Lower leg skin (tissue), 4 donors: ENCODE measurements around the gene SOCS7. TPM values are rescaled to one million over a fixed set of nuclear protein-coding genes. Genes with fewer than 3 reads are reported as not detected.
A peak's percentile ranks its signal among the peaks of the same experiment; 100 is the strongest.

ENCODE experiments used
- DNase-seq, 2 donors: peaks; one replicate each; pipeline ENCODE4 v3.0.0-alpha.2; 2019; ENCODE audit warnings: low spot score in 2 of 2
- H3K4me3 ChIP-seq: fragments of 200-600 bp; sonication (generic); 2 replicates; pipeline ENCODE4 v1.5.1; 2017; ENCODE audit warnings: mild to moderate bottlenecking, low read depth; ENCODE audit not compliant: poor library complexity, severe bottlenecking
- POLR2A ChIP-seq, 2 donors: fragments of 450-650 bp; IDR thresholded peaks; one replicate each; pipeline ENCODE4 v1.6.1; 2016 to 2017; ENCODE audit warnings: antibody characterized with exemption in 2 of 2, mild to moderate bottlenecking in 1 of 2, moderate library complexity in 1 of 2
- WGBS, 2 donors: methylation state at CpG; one replicate each; pipeline ENCODE4 v1.1.5; 2018; 5-methylcytosine and 5-hydroxymethylcytosine counted together
- intact Hi-C: fragments of 100-400 bp; cut with DNase I; formaldehyde crosslinking; loops from one replicate; pipeline ENCODE4 v1.15.0; 2023; ENCODE audit warnings: low total_unique reads
- total RNA-seq, 4 donors: library from RNA; depleted of rRNA; stranded (reverse); fragments of >200 nt; gene quantifications; one replicate each; pipeline ENCODE4 v1.1.0, GENCODE V29; 2016
- TF ChIP-seq, protein P1 (sequence below), 3 donors: fragments of 450-650 bp; IDR thresholded peaks; one replicate each; pipeline ENCODE4 v1.5.1; 2016; ENCODE audit warnings: antibody characterized with exemption in 3 of 3, mild to moderate bottlenecking in 3 of 3, moderate library complexity in 2 of 3

Gene SOCS7
- total RNA-seq, 4 donors from 2014 or later = 14.5 to 19.9 (median 19.3) TPM

DNA sequence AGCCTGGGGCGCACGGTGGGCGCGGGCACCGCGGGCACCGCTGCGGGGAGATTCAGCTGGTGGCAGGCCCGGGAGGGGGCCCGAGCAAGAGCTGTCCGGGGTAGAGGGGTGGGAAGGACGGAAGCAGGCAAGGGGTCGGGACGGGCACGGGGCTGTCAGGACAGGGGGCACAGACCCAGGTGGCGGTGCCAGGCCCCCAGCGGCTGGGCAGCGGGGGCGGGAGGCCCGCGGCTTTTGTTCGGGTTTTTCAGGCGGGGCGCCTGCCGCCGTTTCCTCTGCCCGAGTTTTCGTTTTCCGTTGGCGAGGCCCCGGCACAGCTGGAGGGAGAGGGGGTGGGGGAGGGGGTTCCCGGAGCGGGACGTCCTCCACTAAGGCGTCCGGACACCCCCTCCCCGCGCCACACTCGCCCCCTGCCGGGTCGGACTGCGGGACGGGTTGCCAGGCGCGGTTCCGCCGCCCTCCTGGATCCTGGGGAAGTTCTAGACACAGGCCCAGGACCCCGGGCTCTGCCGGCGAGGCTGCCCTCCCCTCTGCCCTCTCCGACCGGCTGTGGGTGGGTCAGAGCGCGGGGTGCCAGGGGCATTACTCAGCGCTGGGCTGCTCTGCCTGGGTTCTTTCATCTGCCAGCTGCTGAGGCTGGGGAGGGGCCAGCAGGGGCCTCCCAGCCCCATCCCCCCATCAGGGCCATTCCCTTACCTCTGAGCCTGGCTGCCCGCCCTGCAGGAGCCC is 77.2 kb downstream of the SOCS7 start:
- intact Hi-C loops = loop anchor here (10.0 kb wide), 1 partner anchor 56 kb away; no protein-coding TSS in a partner anchor
- WGBS, 2 donors = 1 to 2% methylated on average over 8 to 33 of the region's 56 CpGs
- TF ChIP-seq, protein P1, sequence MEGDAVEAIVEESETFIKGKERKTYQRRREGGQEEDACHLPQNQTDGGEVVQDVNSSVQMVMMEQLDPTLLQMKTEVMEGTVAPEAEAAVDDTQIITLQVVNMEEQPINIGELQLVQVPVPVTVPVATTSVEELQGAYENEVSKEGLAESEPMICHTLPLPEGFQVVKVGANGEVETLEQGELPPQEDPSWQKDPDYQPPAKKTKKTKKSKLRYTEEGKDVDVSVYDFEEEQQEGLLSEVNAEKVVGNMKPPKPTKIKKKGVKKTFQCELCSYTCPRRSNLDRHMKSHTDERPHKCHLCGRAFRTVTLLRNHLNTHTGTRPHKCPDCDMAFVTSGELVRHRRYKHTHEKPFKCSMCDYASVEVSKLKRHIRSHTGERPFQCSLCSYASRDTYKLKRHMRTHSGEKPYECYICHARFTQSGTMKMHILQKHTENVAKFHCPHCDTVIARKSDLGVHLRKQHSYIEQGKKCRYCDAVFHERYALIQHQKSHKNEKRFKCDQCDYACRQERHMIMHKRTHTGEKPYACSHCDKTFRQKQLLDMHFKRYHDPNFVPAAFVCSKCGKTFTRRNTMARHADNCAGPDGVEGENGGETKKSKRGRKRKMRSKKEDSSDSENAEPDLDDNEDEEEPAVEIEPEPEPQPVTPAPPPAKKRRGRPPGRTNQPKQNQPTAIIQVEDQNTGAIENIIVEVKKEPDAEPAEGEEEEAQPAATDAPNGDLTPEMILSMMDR (IDR thresholded peaks at IDR 0.05) = no peak
- TF ChIP-seq POLR2A (IDR thresholded peaks at IDR 0.05) = no peak
- DNase-seq = peak in 1 of 2 donors; percentile 90
- H3K4me3 ChIP-seq = peak overlapping the region; percentile 65

DNA sequence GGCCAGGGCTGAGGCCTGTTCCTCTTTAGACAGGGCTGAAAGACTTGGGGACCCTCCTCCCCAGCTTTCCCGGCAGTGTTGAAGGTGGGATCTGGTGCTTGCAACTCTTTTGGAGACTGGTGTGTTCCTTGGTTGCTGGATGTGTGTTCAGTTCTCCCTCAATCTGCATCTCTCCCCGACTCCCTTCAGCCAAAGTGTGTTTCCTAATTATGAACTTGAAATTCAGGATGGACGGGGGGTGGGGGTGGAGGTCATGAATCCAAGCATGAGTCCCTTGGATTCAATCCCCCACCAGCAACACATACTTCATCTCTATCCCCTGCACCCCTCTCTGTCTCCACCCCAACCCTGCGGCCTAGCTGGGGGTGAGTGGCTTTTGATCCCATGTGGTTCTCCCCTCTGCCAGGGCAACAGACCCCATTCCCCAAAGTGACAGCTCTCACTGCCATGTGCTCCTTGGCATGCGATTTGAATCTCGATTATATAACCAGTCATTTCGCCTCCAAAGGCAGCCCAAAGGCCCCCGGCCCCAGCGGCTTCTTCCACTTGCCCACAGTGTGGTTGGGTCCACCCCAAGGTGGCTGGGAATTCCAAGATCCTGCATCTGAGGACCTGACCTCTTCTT is 77.9 kb downstream of the SOCS7 start:
- 50 to 63% methylated on average over 9 of the region's 9 CpGs for WGBS, 2 donors
- intact Hi-C loops = loop anchor here (10.0 kb wide), 1 partner anchor 55 kb away; no protein-coding TSS in a partner anchor
- TF ChIP-seq, protein P1 (IDR thresholded peaks at IDR 0.05) = no peak
- no peak for TF ChIP-seq POLR2A (IDR thresholded peaks at IDR 0.05)
- no peak for DNase-seq
- H3K4me3 ChIP-seq = no peak overlapping the region

DNA sequence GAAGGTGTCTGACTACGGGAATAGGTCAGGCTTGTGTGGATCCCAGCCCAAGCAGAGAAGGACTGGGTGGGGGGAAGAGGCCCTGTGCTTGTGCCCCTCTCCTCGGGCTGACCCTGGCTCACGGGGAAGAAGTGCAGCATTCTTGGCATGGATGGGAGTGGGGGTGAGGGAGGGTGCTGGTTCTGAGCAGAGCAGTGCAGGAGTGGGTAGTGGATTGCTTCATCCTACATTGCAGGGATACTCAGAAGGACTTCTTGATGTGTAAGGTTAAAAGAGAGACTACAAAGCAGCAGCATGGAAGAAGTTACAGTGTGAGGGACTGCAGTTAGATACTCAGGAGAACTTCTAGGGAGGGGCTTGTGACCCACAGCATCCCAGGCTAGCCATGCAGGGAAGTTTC is 78.7 kb downstream of the SOCS7 start:
- H3K4me3 ChIP-seq = no peak overlapping the region
- TF ChIP-seq, protein P1 (IDR thresholded peaks at IDR 0.05) = no peak
- TF ChIP-seq POLR2A (IDR thresholded peaks at IDR 0.05) = no peak
- 44 to 60% methylated on average over 3 of the region's 3 CpGs for WGBS, 2 donors
- intact Hi-C loops = no loop called here
- no peak for DNase-seq

DNA sequence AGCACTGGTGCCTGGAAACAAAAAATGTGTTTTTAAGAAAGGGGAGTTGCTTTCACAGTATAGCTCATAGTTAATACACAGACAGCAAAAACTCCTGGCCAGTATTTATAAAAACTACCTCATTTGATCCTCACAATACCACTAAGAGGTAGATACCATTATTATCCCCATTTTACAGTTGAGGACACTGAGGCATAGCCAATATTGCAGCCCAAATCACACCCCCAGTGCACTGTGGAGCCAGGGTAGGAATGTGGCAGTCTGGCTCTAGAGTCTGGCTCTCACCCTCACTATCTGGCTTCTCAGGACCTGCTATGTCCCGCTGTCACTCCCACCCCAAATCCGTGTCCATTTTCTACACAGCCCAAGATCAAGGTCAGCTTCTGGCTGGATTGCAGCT is 79.2 kb downstream of the SOCS7 start:
- intact Hi-C loops = no loop called here
- 88 to 93% methylated on average over 2 of the region's 2 CpGs for WGBS, 2 donors
- no peak for TF ChIP-seq POLR2A (IDR thresholded peaks at IDR 0.05)
- no peak overlapping the region for H3K4me3 ChIP-seq
- DNase-seq = no peak

DNA sequence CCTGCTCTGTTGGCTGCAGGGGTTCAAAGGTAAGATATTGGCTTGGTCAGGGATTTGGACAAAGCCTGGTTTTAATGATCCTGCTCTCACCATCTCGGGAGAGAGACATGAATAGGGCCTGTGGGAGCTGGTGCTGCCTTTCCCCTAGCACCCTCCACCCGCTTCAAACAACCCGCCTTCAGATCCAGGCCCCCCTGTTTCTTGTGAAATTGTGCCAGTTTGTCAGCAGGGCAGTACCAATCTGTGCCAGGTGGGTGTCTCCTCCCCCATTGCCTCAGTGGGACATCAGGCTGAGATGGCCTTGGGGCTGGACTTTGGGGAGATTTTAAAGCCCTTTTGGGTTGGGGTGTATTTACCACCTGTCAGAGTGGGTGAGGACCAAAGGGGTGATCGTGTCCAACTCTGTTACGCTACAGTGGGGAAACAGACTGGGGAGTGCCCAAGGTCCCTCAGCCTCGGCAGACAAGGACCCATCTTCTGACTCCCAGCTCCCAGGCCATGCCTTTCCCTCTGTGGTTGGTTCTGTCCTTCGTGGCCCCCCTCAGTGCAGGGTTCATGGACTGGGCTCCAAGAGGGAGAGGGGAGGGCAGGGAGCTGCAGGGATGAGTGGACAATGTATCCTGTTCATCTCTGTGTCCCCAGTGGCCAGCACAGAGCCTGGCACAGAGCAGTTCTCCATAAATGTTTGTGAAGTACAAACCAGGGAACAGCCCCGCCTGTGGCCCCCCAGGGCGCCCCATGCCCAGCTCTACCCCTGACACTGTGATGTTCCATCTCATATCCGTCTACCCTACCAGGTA is 79.9 kb downstream of the SOCS7 start:
- no peak for TF ChIP-seq POLR2A (IDR thresholded peaks at IDR 0.05)
- TF ChIP-seq, protein P1 (IDR thresholded peaks at IDR 0.05) = no peak
- WGBS, 2 donors = 82 to 88% methylated on average over 10 of the region's 10 CpGs
- intact Hi-C loops = no loop called here
- no peak for DNase-seq
- no peak overlapping the region for H3K4me3 ChIP-seq

DNA sequence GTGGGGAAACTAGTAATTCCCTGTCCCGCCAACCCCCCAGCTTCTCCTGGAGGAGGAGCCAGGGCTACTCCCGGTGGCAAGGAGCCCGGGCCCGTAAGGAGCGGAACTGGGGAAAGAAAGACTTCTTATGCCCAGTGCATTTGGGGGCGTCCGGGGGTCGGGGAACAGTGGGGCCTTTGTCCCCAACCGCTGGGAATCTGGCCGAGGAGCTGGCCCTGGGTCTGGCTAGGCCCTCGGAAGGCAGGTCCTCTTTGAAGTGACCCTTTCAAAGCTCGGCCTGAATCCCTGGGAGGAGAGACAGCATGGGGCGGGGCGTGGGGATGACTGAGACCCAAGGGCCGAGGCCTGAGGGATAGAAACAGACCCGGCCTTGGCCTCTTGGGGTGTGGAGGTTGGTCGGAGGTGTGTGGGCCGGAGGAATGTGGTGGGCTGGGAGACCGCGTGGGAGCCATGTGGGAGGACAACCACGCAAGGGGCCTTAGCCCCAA is 82.6 kb downstream of the SOCS7 start:
- TF ChIP-seq, protein P1 (IDR thresholded peaks at IDR 0.05) = no peak
- no peak for TF ChIP-seq POLR2A (IDR thresholded peaks at IDR 0.05)
- WGBS, 2 donors = 78 to 82% methylated on average over 15 to 21 of the region's 21 CpGs
- no peak for DNase-seq
- H3K4me3 ChIP-seq = no peak overlapping the region
- intact Hi-C loops = no loop called here
